ENCODE measurements around the gene NDFIP1. TPM values are rescaled to one million over a fixed set of nuclear protein-coding genes. Genes with fewer than 3 reads are reported as not detected.

NDFIP1 gene
- total RNA-seq, 5 donors from 2014 or later (not counting 1 experiment from before 2014, with no cell fraction given): 76.3 to 194 (median 90.8) TPM

DNA sequence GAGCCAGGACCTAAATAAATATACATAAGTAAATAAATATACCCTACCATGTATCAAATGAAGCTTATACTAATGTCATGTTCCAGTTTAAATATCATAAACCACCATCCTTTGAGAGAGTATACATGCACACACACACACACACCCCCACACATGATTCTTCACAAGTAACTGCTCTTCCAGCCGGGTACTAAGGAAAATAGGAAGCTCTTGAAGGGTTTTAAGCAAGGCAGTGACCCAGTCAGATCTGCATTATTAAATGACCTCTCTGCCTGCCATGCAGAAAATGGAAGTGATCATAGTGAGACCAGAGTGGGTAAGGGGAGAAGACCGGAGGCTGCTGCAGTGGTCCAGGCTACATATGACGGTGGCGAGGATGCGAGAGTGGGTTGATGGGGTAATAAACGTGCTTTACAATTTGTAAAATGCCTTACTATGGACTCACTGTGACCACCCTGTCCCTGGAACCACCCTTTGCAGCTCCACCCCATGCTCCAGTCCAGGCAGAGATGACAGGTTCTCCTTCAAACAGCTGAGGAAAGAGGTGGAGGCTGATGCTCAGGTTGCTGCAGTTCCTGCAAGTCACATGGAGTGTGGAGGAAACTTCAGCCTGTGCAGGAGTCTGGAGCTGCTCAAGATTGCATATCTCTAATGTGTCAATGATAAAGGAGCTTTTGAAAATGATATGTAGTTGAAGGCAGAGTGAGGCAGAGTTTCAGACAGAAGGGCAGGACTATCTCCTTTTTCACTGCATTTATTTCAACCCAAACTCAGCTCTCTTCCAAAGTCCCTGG is 38.8 kb upstream of the NDFIP1 start:
- CTCF ChIA-PET: interaction anchor here in 1 of 2 donors (0.6 kb wide), 2 partner anchors 11 to 29 kb away, joined by 5 read pairs; no protein-coding TSS in a partner anchor

GRCh38 chr5:142070734-142071133 is 37.8 kb upstream of the NDFIP1 start:
- ChIA-PET POLR2A (no interaction called here), CTCF (interaction anchor here in 1 of 2 donors (0.7 kb wide), 1 partner anchor 61 kb away, joined by 3 read pairs; no protein-coding TSS in a partner anchor)
- Histone ChIP-seq H3K9me3 (no peaks in the 10 kb centered on the region), H3K36me3 (ENCODE audit: control insufficient read depth in 2 of 2, extremely low read depth in 1 of 2, insufficient read depth in 1 of 2, low read length in 1 of 2) (no peaks in the 10 kb centered on the region), H3K27ac (ENCODE audit: low read length) (no peak overlapping the region), H3K4me1 (ENCODE audit: control insufficient read depth in 1 of 2, extremely low read depth in 1 of 2, insufficient read depth in 2 of 2, low read length in 2 of 2) (peaks cover 0 to 3% of the 10 kb centered on the region in 2 experiments), H3K4me3 (ENCODE audit: control insufficient read depth in 1 of 2, extremely low read depth in 1 of 2, low read length in 1 of 2) (no peak overlapping the region), H3K27me3 (replicated peaks in 1 of 2; ENCODE audit: control insufficient read depth in 2 of 2, extremely low read depth in 1 of 2, insufficient read depth in 2 of 2, low read length in 1 of 2) (peaks cover 0 to 4% of the 10 kb centered on the region in 2 experiments)
- Mint-ChIP-seq H3K4me3 (no peak overlapping the region), H3K4me1 (peaks cover 13 to 17% (median 13%) of the 10 kb centered on the region in 3 donors), H3K27ac (no peak overlapping the region), H3K36me3 (no peaks in the 10 kb centered on the region), H3K27me3 (no peaks in the 10 kb centered on the region), H3K9me3 (no peaks in the 10 kb centered on the region)
- no peak for DNase-seq
- no peak for ATAC-seq (replicated peaks in 1 of 4)

More for the DNA sequence above, 38.8 kb upstream of the NDFIP1 start:
- no peaks in the 10 kb centered on the region for H3K27me3 Mint-ChIP-seq
- no peak overlapping the region for H3K4me3 ChIP-seq (ENCODE audit: control insufficient read depth in 1 of 2, extremely low read depth in 1 of 2, low read length in 1 of 2)
- POLR2A ChIA-PET: interaction anchor here in 1 of 2 donors (0.6 to 1.0 kb wide), 2 partner anchors 9 to 11 kb away, joined by 3 to 6 read pairs; no protein-coding TSS in a partner anchor
- no peak overlapping the region for H3K4me3 Mint-ChIP-seq
- no peaks in the 10 kb centered on the region for H3K36me3 Mint-ChIP-seq
- no CpG with 5 or more reads among the region's 6 CpGs for WGBS (ENCODE audit: insufficient coverage)
- peaks cover 13 to 17% (median 13%) of the 10 kb centered on the region in 3 donors for H3K4me1 Mint-ChIP-seq
- DNase-seq (no peak), ATAC-seq (replicated peaks in 1 of 4) (no peak)
- H3K27ac ChIP-seq (ENCODE audit: low read length): no peak overlapping the region
- H3K4me1 ChIP-seq (ENCODE audit: control insufficient read depth in 1 of 2, extremely low read depth in 1 of 2, insufficient read depth in 2 of 2, low read length in 2 of 2): peaks cover 0 to 3% of the 10 kb centered on the region in 2 experiments
- peaks cover 0 to 4% of the 10 kb centered on the region in 2 experiments for H3K27me3 ChIP-seq (replicated peaks in 1 of 2; ENCODE audit: control insufficient read depth in 2 of 2, extremely low read depth in 1 of 2, insufficient read depth in 2 of 2, low read length in 1 of 2)
- no peaks in the 10 kb centered on the region for H3K9me3 Mint-ChIP-seq
- H3K27ac Mint-ChIP-seq: no peak overlapping the region
- no peaks in the 10 kb centered on the region for H3K36me3 ChIP-seq (ENCODE audit: control insufficient read depth in 2 of 2, extremely low read depth in 1 of 2, insufficient read depth in 1 of 2, low read length in 1 of 2)
- H3K9me3 ChIP-seq: no peaks in the 10 kb centered on the region

GRCh38 chr5:142072488-142072887 is 36.1 kb upstream of the NDFIP1 start:
- H3K36me3 Mint-ChIP-seq: no peaks in the 10 kb centered on the region
- H3K4me1 ChIP-seq (ENCODE audit: control insufficient read depth in 1 of 2, extremely low read depth in 1 of 2, insufficient read depth in 2 of 2, low read length in 2 of 2): peaks cover 0 to 3% of the 10 kb centered on the region in 2 experiments
- H3K4me1 Mint-ChIP-seq: peaks cover 13 to 17% (median 13%) of the 10 kb centered on the region in 3 donors
- no peak overlapping the region for H3K27ac Mint-ChIP-seq
- DNase-seq: no peak
- H3K9me3 ChIP-seq: no peaks in the 10 kb centered on the region
- H3K27ac ChIP-seq (ENCODE audit: low read length): no peak overlapping the region
- CTCF ChIA-PET: interaction anchor here in 1 of 2 donors (1.1 kb wide), 1 partner anchor 12 kb away, joined by 9 read pairs; no protein-coding TSS in a partner anchor
- H3K4me3 ChIP-seq (ENCODE audit: control insufficient read depth in 1 of 2, extremely low read depth in 1 of 2, low read length in 1 of 2): no peak overlapping the region
- no peaks in the 10 kb centered on the region for H3K9me3 Mint-ChIP-seq
- no peaks in the 10 kb centered on the region for H3K27me3 Mint-ChIP-seq
- ATAC-seq (replicated peaks in 1 of 4): no peak
- H3K36me3 ChIP-seq (ENCODE audit: control insufficient read depth in 2 of 2, extremely low read depth in 1 of 2, insufficient read depth in 1 of 2, low read length in 1 of 2): no peaks in the 10 kb centered on the region
- H3K4me3 Mint-ChIP-seq: no peak overlapping the region
- WGBS (ENCODE audit: insufficient coverage): no CpG with 5 or more reads among the region's 3 CpGs
- H3K27me3 ChIP-seq (replicated peaks in 1 of 2; ENCODE audit: control insufficient read depth in 2 of 2, extremely low read depth in 1 of 2, insufficient read depth in 2 of 2, low read length in 1 of 2): no peaks in the 10 kb centered on the region
- POLR2A ChIA-PET: no interaction called here

DNA sequence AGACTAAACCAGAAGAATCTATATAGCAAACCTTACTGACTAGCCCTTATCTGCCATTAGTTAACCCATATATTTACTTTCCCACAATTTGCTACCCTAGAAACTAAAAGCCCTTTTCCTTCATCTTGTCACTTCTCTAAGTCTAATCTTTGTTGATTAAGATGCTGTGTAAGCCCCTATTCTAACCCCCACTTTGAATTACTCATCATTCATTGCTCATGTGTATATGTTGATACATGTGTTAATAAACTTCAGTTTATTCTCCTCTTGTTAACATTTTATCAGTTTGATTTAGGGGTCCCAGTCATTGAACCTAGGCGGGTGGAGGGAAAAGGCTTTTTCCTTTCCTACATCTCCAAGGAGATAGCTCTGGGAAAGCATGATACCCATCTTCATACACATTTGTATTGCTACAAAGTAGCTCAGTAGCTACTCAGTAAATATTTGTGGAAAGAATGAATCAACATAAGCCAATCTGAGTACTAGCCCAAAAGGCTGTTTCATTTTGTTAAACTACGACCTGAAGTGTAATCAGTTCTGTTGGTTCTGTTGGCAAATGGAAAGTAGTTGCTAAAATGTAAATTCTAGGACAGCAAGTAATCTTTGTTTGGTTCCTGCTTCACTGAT is 35.1 kb upstream of the NDFIP1 start:
- CTCF ChIA-PET: interaction anchor here (0.6 to 1.1 kb wide), 3 partner anchors 10 to 63 kb away, joined by 3 to 5 read pairs (median 3); no protein-coding TSS in a partner anchor
- no peaks in the 10 kb centered on the region for H3K27me3 Mint-ChIP-seq

GRCh38 chr5:142074006-142074405 is 34.6 kb upstream of the NDFIP1 start:
- ChIA-PET POLR2A (interaction anchor here in 1 of 2 donors (0.8 kb wide), 1 partner anchor 60 kb away, joined by 3 read pairs; no protein-coding TSS in a partner anchor), CTCF (interaction anchor here (0.6 to 1.1 kb wide), 3 partner anchors 11 to 64 kb away, joined by 3 to 5 read pairs (median 3); no protein-coding TSS in a partner anchor)
- DNase-seq: no peak
- Histone ChIP-seq H3K36me3 (ENCODE audit: control insufficient read depth in 2 of 2, extremely low read depth in 1 of 2, insufficient read depth in 1 of 2, low read length in 1 of 2) (no peaks in the 10 kb centered on the region), H3K4me3 (ENCODE audit: control insufficient read depth in 1 of 2, extremely low read depth in 1 of 2, low read length in 1 of 2) (no peak overlapping the region), H3K27me3 (replicated peaks in 1 of 2; ENCODE audit: control insufficient read depth in 2 of 2, extremely low read depth in 1 of 2, insufficient read depth in 2 of 2, low read length in 1 of 2) (no peaks in the 10 kb centered on the region), H3K4me1 (ENCODE audit: control insufficient read depth in 1 of 2, extremely low read depth in 1 of 2, insufficient read depth in 2 of 2, low read length in 2 of 2) (peaks cover 0 to 3% of the 10 kb centered on the region in 2 experiments), H3K9me3 (no peaks in the 10 kb centered on the region), H3K27ac (ENCODE audit: low read length) (no peak overlapping the region)
- Mint-ChIP-seq H3K27me3 (no peaks in the 10 kb centered on the region), H3K9me3 (no peaks in the 10 kb centered on the region), H3K36me3 (no peaks in the 10 kb centered on the region), H3K4me1 (peaks cover 13 to 17% (median 13%) of the 10 kb centered on the region in 3 donors), H3K4me3 (no peak overlapping the region), H3K27ac (no peak overlapping the region)
- ATAC-seq (replicated peaks in 1 of 4): no peak
- 71% methylated on average over 1 of the region's 2 CpGs for WGBS (ENCODE audit: insufficient coverage)

More for the DNA sequence above, 35.1 kb upstream of the NDFIP1 start:
- H3K4me1 ChIP-seq (ENCODE audit: control insufficient read depth in 1 of 2, extremely low read depth in 1 of 2, insufficient read depth in 2 of 2, low read length in 2 of 2): peaks cover 0 to 3% of the 10 kb centered on the region in 2 experiments
- Mint-ChIP-seq H3K9me3 (no peaks in the 10 kb centered on the region), H3K27ac (no peak overlapping the region), H3K4me1 (peaks cover 13 to 17% (median 13%) of the 10 kb centered on the region in 3 donors), H3K36me3 (no peaks in the 10 kb centered on the region), H3K4me3 (no peak overlapping the region)
- DNase-seq: no peak
- H3K27ac ChIP-seq (ENCODE audit: low read length): no peak overlapping the region
- no peaks in the 10 kb centered on the region for H3K9me3 ChIP-seq
- H3K36me3 ChIP-seq (ENCODE audit: control insufficient read depth in 2 of 2, extremely low read depth in 1 of 2, insufficient read depth in 1 of 2, low read length in 1 of 2): no peaks in the 10 kb centered on the region
- POLR2A ChIA-PET: interaction anchor here in 1 of 2 donors (0.8 kb wide), 1 partner anchor 60 kb away, joined by 3 read pairs; no protein-coding TSS in a partner anchor
- H3K4me3 ChIP-seq (ENCODE audit: control insufficient read depth in 1 of 2, extremely low read depth in 1 of 2, low read length in 1 of 2): no peak overlapping the region
- ATAC-seq (replicated peaks in 1 of 4): no peak
- no peaks in the 10 kb centered on the region for H3K27me3 ChIP-seq (replicated peaks in 1 of 2; ENCODE audit: control insufficient read depth in 2 of 2, extremely low read depth in 1 of 2, insufficient read depth in 2 of 2, low read length in 1 of 2)
- WGBS (ENCODE audit: insufficient coverage): 25% methylated on average over 1 of the region's 2 CpGs

- ChIA-PET POLR2A (interaction anchor here (0.6 to 1.3 kb wide), 2 partner anchors 9 to 80 kb away, joined by 4 to 6 read pairs; no protein-coding TSS in a partner anchor), CTCF (interaction anchor here in 1 of 2 donors (0.6 kb wide), 1 partner anchor 15 kb away, joined by 3 read pairs; no protein-coding TSS in a partner anchor)
- Histone ChIP-seq H3K27ac (ENCODE audit: low read length) (no peak overlapping the region), H3K36me3 (ENCODE audit: control insufficient read depth in 2 of 2, extremely low read depth in 1 of 2, insufficient read depth in 1 of 2, low read length in 1 of 2) (no peaks in the 10 kb centered on the region), H3K4me1 (ENCODE audit: control insufficient read depth in 1 of 2, extremely low read depth in 1 of 2, insufficient read depth in 2 of 2, low read length in 2 of 2) (no peaks in the 10 kb centered on the region), H3K27me3 (replicated peaks in 1 of 2; ENCODE audit: control insufficient read depth in 2 of 2, extremely low read depth in 1 of 2, insufficient read depth in 2 of 2, low read length in 1 of 2) (no peaks in the 10 kb centered on the region), H3K9me3 (no peaks in the 10 kb centered on the region), H3K4me3 (ENCODE audit: control insufficient read depth in 1 of 2, extremely low read depth in 1 of 2, low read length in 1 of 2) (no peak overlapping the region)
- H3K36me3 Mint-ChIP-seq: no peaks in the 10 kb centered on the region
- DNase-seq (no peak), ATAC-seq (replicated peaks in 1 of 4) (no peak)
- peaks cover 2 to 5% (median 5%) of the 10 kb centered on the region in 3 donors for H3K4me1 Mint-ChIP-seq
- H3K4me3 Mint-ChIP-seq: no peak overlapping the region
- no peaks in the 10 kb centered on the region for H3K9me3 Mint-ChIP-seq
- WGBS (ENCODE audit: insufficient coverage): 100% methylated on average over 3 of the region's 3 CpGs
- H3K27ac Mint-ChIP-seq: no peak overlapping the region
- no peaks in the 10 kb centered on the region for H3K27me3 Mint-ChIP-seq
These were observed 30.4 kb upstream of the NDFIP1 start for GRCh38 chr5:142078221-142078620.
